Body of pancreas (tissue), 4 donors: ENCODE results near the gene TOPAZ1.

Source experiments
- POLR2A ChIP-seq, 3 donors: fragments of 450-650 bp; IDR thresholded peaks; one replicate each; pipeline ENCODE4 v1.6.1; 2016; ENCODE audit warnings: antibody characterized with exemption in 3 of 3, mild to moderate bottlenecking in 2 of 3
- TF ChIP-seq, protein P1 (sequence below), 7 experiments: fragments of 450-650 bp in 4 of 7; fragments of 200-600 bp in 3 of 7; sonication (generic) in 3 of 7; IDR thresholded peaks; one replicate each; pipeline ENCODE4 v1.5.1; 2016 to 2019; ENCODE audit warnings: antibody characterized with exemption in 7 of 7

DNA sequence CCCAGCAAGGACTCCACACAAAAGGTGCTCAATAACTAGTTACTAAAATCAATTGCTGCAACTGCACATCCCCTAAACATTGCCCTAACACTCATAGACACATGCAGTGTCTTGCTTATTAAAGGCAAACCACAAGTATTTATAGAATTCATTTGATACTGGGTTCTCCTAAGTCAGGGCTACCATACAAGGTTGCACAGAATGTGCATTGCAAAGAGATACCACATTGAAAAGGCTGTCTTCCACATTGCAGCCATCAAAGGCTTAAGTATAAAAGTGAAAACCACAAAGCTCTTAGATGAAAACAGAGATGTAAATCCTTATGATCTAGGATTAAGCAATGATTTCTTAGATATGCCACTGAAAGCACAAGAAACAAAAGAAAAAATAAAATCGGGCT, 33.6 kb upstream of the TOPAZ1 start:
- TF ChIP-seq, protein P1, sequence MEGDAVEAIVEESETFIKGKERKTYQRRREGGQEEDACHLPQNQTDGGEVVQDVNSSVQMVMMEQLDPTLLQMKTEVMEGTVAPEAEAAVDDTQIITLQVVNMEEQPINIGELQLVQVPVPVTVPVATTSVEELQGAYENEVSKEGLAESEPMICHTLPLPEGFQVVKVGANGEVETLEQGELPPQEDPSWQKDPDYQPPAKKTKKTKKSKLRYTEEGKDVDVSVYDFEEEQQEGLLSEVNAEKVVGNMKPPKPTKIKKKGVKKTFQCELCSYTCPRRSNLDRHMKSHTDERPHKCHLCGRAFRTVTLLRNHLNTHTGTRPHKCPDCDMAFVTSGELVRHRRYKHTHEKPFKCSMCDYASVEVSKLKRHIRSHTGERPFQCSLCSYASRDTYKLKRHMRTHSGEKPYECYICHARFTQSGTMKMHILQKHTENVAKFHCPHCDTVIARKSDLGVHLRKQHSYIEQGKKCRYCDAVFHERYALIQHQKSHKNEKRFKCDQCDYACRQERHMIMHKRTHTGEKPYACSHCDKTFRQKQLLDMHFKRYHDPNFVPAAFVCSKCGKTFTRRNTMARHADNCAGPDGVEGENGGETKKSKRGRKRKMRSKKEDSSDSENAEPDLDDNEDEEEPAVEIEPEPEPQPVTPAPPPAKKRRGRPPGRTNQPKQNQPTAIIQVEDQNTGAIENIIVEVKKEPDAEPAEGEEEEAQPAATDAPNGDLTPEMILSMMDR (IDR thresholded peaks at IDR 0.05), result no peak
- no peak for TF ChIP-seq POLR2A (IDR thresholded peaks at IDR 0.05)
